ENCODE measurements around the gene C14orf39. TPM values are rescaled to one million over a fixed set of nuclear protein-coding genes. Genes with fewer than 3 reads are reported as not detected.
A peak's percentile ranks its signal among the peaks of the same experiment; 100 is the strongest.

C14orf39 gene
- total and polyA plus RNA-seq, 2 of the 8 experiments (the other 6 are each of a cell fraction or from before 2014, with no cell fraction given) = 0.18 to 1.2 TPM

- peak; percentile 8 to 46; a peak in 1 of 4 replicates for TF ChIP-seq HDAC2 (IDR thresholded peaks at IDR 0.05; ENCODE audit: borderline replicate concordance in 1 of 2, low read depth in 2 of 2, low read length in 2 of 2)
- TF ChIP-seq RFX5 (IDR thresholded peaks at IDR 0.05; ENCODE audit: borderline replicate concordance, low read depth, low read length) = no peak
- TF ChIP-seq CBX5 (IDR thresholded peaks at IDR 0.05; ENCODE audit: low read depth, low read length) = no peak
- TF ChIP-seq CREB1 (IDR thresholded peaks at IDR 0.05) = no peak
- peak in 1 of 2 experiments; percentile 54; a peak in 1 of 4 replicates for TF ChIP-seq SIN3A (conservative IDR thresholded peaks at IDR 0.05 in 1 of 2, IDR thresholded peaks at IDR 0.05 in 1 of 2; ENCODE audit: low read depth in 1 of 2, low read length in 2 of 2)
- TF ChIP-seq NANOG (IDR thresholded peaks at IDR 0.05; ENCODE audit: insufficient read depth, low read depth, low read length, poor library complexity, severe bottlenecking) = no peak
- TF ChIP-seq SUZ12 (IDR thresholded peaks at IDR 0.05; ENCODE audit: low read length) = no peak; the same call in 1 of the 2 replicates
- TF ChIP-seq SP2 (IDR thresholded peaks at IDR 0.05; ENCODE audit: low read length) = no peak
- TF ChIP-seq CHD2 (IDR thresholded peaks at IDR 0.05; ENCODE audit: low read length) = peak; percentile 95
- TF ChIP-seq EZH2 (IDR thresholded peaks at IDR 0.05; ENCODE audit: low read depth, low read length, severe bottlenecking) = no peak
- no peak for TF ChIP-seq JUN (IDR thresholded peaks at IDR 0.05; ENCODE audit: low read depth, low read length)
- no peak for TF ChIP-seq YY1 (IDR thresholded peaks at IDR 0.05; ENCODE audit: low read depth, low read length)
- no peak for TF ChIP-seq MAFK (IDR thresholded peaks at IDR 0.05; ENCODE audit: low read depth, low read length)
- no peak for TF ChIP-seq ASH2L (IDR thresholded peaks at IDR 0.05; ENCODE audit: low read length)
These were observed at the start of gene C14orf39 (continued) for GRCh38 chr14:60485598-60486251.

All from H1 (cell line).